GM12878 (cell line): Measurements from ENCODE around the gene ARHGAP6. TPM values are rescaled to one million over a fixed set of nuclear protein-coding genes. Genes with fewer than 3 reads are reported as not detected.

ENCODE experiments used
- ATAC-seq: fragments of 200-7000 bp; cut with Tn5 transposase; 3 replicates; pipeline ENCODE4 v1.9.1; 2020; ENCODE audit warnings: mild to moderate bottlenecking, moderate library complexity
- BruUV-seq: library from RNA; stranded (reverse); fragments of 400-500 nt; replicated peaks from 2 replicates; lab custom pipeline; 2021; lab: Mats Ljungman, UMichigan
- CTCF ChIA-PET: fragments of 300-600 bp; sonication (Branson Sonifier 250); formaldehyde crosslinking; extraction: SDS; loops from one replicate; lab custom pipeline; 2021; ENCODE audit warnings: inconsistent platforms; lab: Yijun Ruan, JAX
- POLR2A ChIA-PET: fragments of 350-600 bp; formaldehyde crosslinking; extraction: SDS; loops from one replicate; lab custom pipeline; 2021; ENCODE audit warnings: inconsistent platforms; lab: Charles Lee
- RAD21 ChIA-PET: fragments of 300-600 bp; sonication (Branson Sonifier 250); formaldehyde crosslinking; loops from one replicate; lab custom pipeline; 2023; ENCODE audit warnings: antibody characterized with exemption; ENCODE audit not compliant: unreplicated experiment; lab: Charles Lee
- SMC1A ChIA-PET: fragments of 300-600 bp; sonication (Branson Sonifier 250); formaldehyde crosslinking; loops from one replicate; lab custom pipeline; 2023; ENCODE audit not compliant: unreplicated experiment, uncharacterized antibody; lab: Charles Lee
- DNase-seq: peaks from one replicate; pipeline ENCODE4 v3.0.0-alpha.2; 2011; ENCODE audit warnings: low read depth, low spot score
- FAIRE-seq: peaks from 3 replicates; lab custom pipeline; 2011; peaks lifted over from hg19 to GRCh38; lab: Jason Lieb, UNC
- H2AFZ ChIP-seq: 2 replicates; pipeline ENCODE4 v1.6.0; 2011; ENCODE audit warnings: low read depth, low read length, control low read depth; ENCODE audit not compliant: control insufficient read depth
- H3K27ac ChIP-seq: 2 replicates; pipeline ENCODE4 v1.5.1; 2011; ENCODE audit warnings: control low read depth; ENCODE audit not compliant: control insufficient read depth, insufficient read depth
- H3K27me3 ChIP-seq, 2 experiments: replicated peaks in 1 of 2; 2 replicates each; pipeline versions ENCODE4 v1.6.0 to v1.6.1; 2011; ENCODE audit warnings: low read length in 1 of 2; ENCODE audit not compliant: control insufficient read depth in 2 of 2, insufficient read depth in 2 of 2
- H3K36me3 ChIP-seq, 2 experiments: 2 replicates each; pipeline ENCODE4 v1.5.1; 2011; ENCODE audit warnings: low read length in 1 of 2; ENCODE audit not compliant: control insufficient read depth in 2 of 2, insufficient read depth in 2 of 2
- H3K4me1 ChIP-seq: 2 replicates; pipeline ENCODE4 v1.6.1; 2011; ENCODE audit warnings: mild to moderate bottlenecking, low read length, moderate library complexity, mixed read lengths; ENCODE audit not compliant: control insufficient read depth, insufficient read depth
- H3K4me2 ChIP-seq: 2 replicates; pipeline ENCODE4 v1.6.0; 2011; ENCODE audit warnings: control low read depth; ENCODE audit not compliant: control insufficient read depth, insufficient read depth
- H3K4me3 ChIP-seq: fragments of 200-600 bp; sonication (generic); 2 replicates; pipeline ENCODE4 v1.5.1; 2016
- H3K79me2 ChIP-seq: 2 replicates; pipeline ENCODE4 v1.6.0; 2011; ENCODE audit warnings: low read length; ENCODE audit not compliant: control insufficient read depth, insufficient read depth
- H3K9ac ChIP-seq: 2 replicates; pipeline ENCODE4 v1.8.0; 2011; ENCODE audit warnings: low read length, control low read depth, mixed read lengths; ENCODE audit not compliant: control insufficient read depth, insufficient read depth
- H3K9me3 ChIP-seq: replicated peaks from 3 replicates; pipeline ENCODE4 v1.5.1; 2011; ENCODE audit warnings: mild to moderate bottlenecking, low read length; ENCODE audit not compliant: control insufficient read depth, insufficient read depth
- H4K20me1 ChIP-seq: 2 replicates; pipeline ENCODE4 v1.6.0; 2011; ENCODE audit not compliant: control insufficient read depth, insufficient read depth
- ATF7 ChIP-seq: fragments of 450-650 bp; IDR thresholded peaks from 2 replicates; pipeline ENCODE4 v1.6.1; 2016; ENCODE audit warnings: low read depth, mild to moderate bottlenecking
- GATAD2B ChIP-seq: fragments of 450-650 bp; conservative IDR thresholded peaks from 2 replicates; pipeline ENCODE4 v1.6.1; 2017; ENCODE audit warnings: low read depth, mild to moderate bottlenecking, moderate library complexity
- HCFC1 ChIP-seq: fragments of 150-350 bp; IDR thresholded peaks from 2 replicates; pipeline ENCODE4 v1.6.1; 2014; ENCODE audit warnings: low read length
- JUNB ChIP-seq: IDR thresholded peaks from 2 replicates; pipeline ENCODE4 v1.6.1; 2016; ENCODE audit warnings: antibody characterized with exemption, mild to moderate bottlenecking
- KAT2A ChIP-seq: conservative IDR thresholded peaks from 2 replicates; pipeline ENCODE4 v1.6.1; 2011; ENCODE audit warnings: low read depth, low read length; ENCODE audit not compliant: control insufficient read depth
- MEF2A ChIP-seq: IDR thresholded peaks from 2 replicates; pipeline ENCODE4 v1.6.1; 2011; ENCODE audit warnings: low read depth, mild to moderate bottlenecking, low read length, moderate library complexity; ENCODE audit not compliant: insufficient read depth
- MTA2 ChIP-seq: fragments of 450-650 bp; IDR thresholded peaks from 2 replicates; pipeline ENCODE4 v1.6.1; 2016; ENCODE audit warnings: low read depth, mild to moderate bottlenecking, moderate library complexity
- NKRF ChIP-seq: fragments of 450-650 bp; conservative IDR thresholded peaks from 2 replicates; pipeline ENCODE4 v1.6.1; 2017; ENCODE audit warnings: mild to moderate bottlenecking, moderate library complexity
- PML ChIP-seq: IDR thresholded peaks from 2 replicates; pipeline ENCODE4 v1.6.1; 2012; ENCODE audit warnings: low read length, inconsistent platforms
- SMAD5 ChIP-seq: IDR thresholded peaks from 2 replicates; pipeline ENCODE4 v1.6.1; 2016; ENCODE audit warnings: antibody characterized with exemption, low read depth
- STAT1 ChIP-seq: fragments of 450-650 bp; conservative IDR thresholded peaks from 2 replicates; pipeline ENCODE4 v1.6.1; 2014; ENCODE audit warnings: antibody characterized with exemption, mild to moderate bottlenecking
- TARDBP ChIP-seq: IDR thresholded peaks from 2 replicates; pipeline ENCODE4 v1.6.1; 2016; ENCODE audit warnings: borderline replicate concordance
- WRNIP1 ChIP-seq: IDR thresholded peaks from 2 replicates; pipeline ENCODE4 v1.6.1; 2011; ENCODE audit warnings: low read depth, low read length, improper control_type of control experiment, borderline replicate concordance
- ZBTB40 ChIP-seq: fragments of 450-650 bp; IDR thresholded peaks from 2 replicates; pipeline ENCODE4 v1.6.1; 2016; ENCODE audit warnings: mild to moderate bottlenecking, moderate library complexity, borderline replicate concordance
- ZNF384 ChIP-seq: IDR thresholded peaks from 2 replicates; pipeline ENCODE4 v1.6.1; 2012; ENCODE audit warnings: low read depth, mild to moderate bottlenecking, low read length, improper control_type of control experiment, borderline replicate concordance
- ZNF622 ChIP-seq: fragments of 450-650 bp; IDR thresholded peaks from 2 replicates; pipeline ENCODE4 v1.6.1; 2017; ENCODE audit warnings: mild to moderate bottlenecking, inconsistent platforms
- ZNF687 ChIP-seq: fragments of 450-650 bp; IDR thresholded peaks from 2 replicates; pipeline ENCODE4 v1.6.1; 2017; ENCODE audit warnings: mild to moderate bottlenecking, moderate library complexity
- WGBS: methylation state at CpG from one replicate; pipeline ENCODE4 v1.1.6; 2016; ENCODE audit warnings: low lambda C conversion rate; ENCODE audit not compliant: insufficient replicate concordance, insufficient coverage; ENCODE audit errors: missing lambda C conversion rate; 5-methylcytosine and 5-hydroxymethylcytosine counted together
- in situ Hi-C: fragments of 300-500 bp; cut with MboI; formaldehyde crosslinking; loops from 9 replicates; pipeline ENCODE4 v1.14.3; 2018; ENCODE audit warnings: mixed read lengths
- intact Hi-C: fragments of 100-400 bp; cut with micrococcal nuclease; formaldehyde crosslinking; loops from one replicate; pipeline ENCODE4 v1.14.2; 2022; ENCODE audit not compliant: unreplicated experiment
- polyA plus RNA-seq, 11 experiments: library from polyadenylated mRNA; depleted of rRNA in 4 of 11; unstranded in 6 of 11; stranded (reverse) in 5 of 11; fragments of >200 nt; fragmentation: Nextera tagmentation in 4 of 11; fragmentation: Illumina TruSeq in 1 of 11; extraction: Ambion mirVana in 4 of 11; extraction: Trizol in 1 of 11; gene quantifications; 1 replicate in 1 of 11; 2 replicates in 10 of 11; pipeline versions ENCODE4 v1.2.1 to v1.2.3, GENCODE V29; 2011 to 2016; ENCODE audit warnings: inconsistent platforms in 2 of 11, missing spikeins in 2 of 11, low read depth in 1 of 11
- total RNA-seq, 4 experiments: library from RNA; depleted of rRNA in 3 of 4; stranded (reverse); fragments of >200 nt in 3 of 4; fragmentation: Illumina TruSeq in 1 of 4; extraction: Trizol in 1 of 4; gene quantifications; 2 replicates each; pipeline versions ENCODE4 v1.2.1 to v1.2.3, GENCODE V29; 2013 to 2021

Gene ARHGAP6
- total and polyA plus RNA-seq, 10 of the 15 experiments (the other 5 are each of a cell fraction or from before 2014, with no cell fraction given) = 0.20 to 1.8 (median 0.76) TPM

GRCh38 chrX:11698702-11699101 lies 33.0 kb upstream of the ARHGAP6 start:
- no TSS peak for BruUV-seq
- TF ChIP-seq ZNF384 (no peak), WRNIP1 (no peak), ZNF622 (no peak), ZNF687 (no peak), ATF7 (no peak), TARDBP (no peak), NKRF (no peak), JUNB (no peak), HCFC1 (no peak), KAT2A (no peak), GATAD2B (no peak), ZBTB40 (no peak), MEF2A (no peak), PML (no peak), STAT1 (no peak), MTA2 (no peak), SMAD5 (no peak)

More at GRCh38 chrX:11698702-11699101, 33.0 kb upstream of the ARHGAP6 start:
- no peaks in the 10 kb centered on the region for H3K27me3 ChIP-seq
- no peaks in the 10 kb centered on the region for H4K20me1 ChIP-seq
- no peak overlapping the region for H3K9ac ChIP-seq
- in situ Hi-C loops = no loop called here
- no peak overlapping the region for H3K27ac ChIP-seq
- no peak overlapping the region for H3K4me2 ChIP-seq
- no peaks in the 10 kb centered on the region for H3K9me3 ChIP-seq
- CTCF ChIA-PET = interaction anchor here (1.1 kb wide), 1 partner anchor 11 kb away, joined by 3 read pairs; no protein-coding TSS in a partner anchor
- 49% methylated on average over 3 of the region's 3 CpGs for WGBS
- H3K36me3 ChIP-seq = no peaks in the 10 kb centered on the region
- intact Hi-C loops = no loop called here
- SMC1A ChIA-PET = interaction anchor here (1.6 kb wide), 1 partner anchor 44 kb away, joined by 4 read pairs; no protein-coding TSS in a partner anchor
- ATAC-seq (no peak), FAIRE-seq (no peak), DNase-seq (no peak)
- no peak overlapping the region for H3K4me3 ChIP-seq
- H3K4me1 ChIP-seq = no peaks in the 10 kb centered on the region
- H3K79me2 ChIP-seq = no peaks in the 10 kb centered on the region
- RAD21 ChIA-PET = no interaction called here
- POLR2A ChIA-PET = no interaction called here
- H2AFZ ChIP-seq = no peak overlapping the region
